HCT116 (cell line): ENCODE results near the gene RXRA. TPM values are rescaled to one million over a fixed set of nuclear protein-coding genes. Genes with fewer than 3 reads are reported as not detected.
"Not testable (repeated sequence)": the region's sequence is repeated elsewhere in the genome, so short reads cannot be mapped to it uniquely, and the experiment has no call there.

Experiments
- ATAC-seq: fragments of 200-7000 bp; cut with Tn5 transposase; 2 replicates; pipeline ENCODE4 v1.9.1; 2020; ENCODE audit warnings: mild to moderate bottlenecking, moderate library complexity
- BruUV-seq: library from RNA; stranded (reverse); fragments of 400-500 nt; replicated peaks from 2 replicates; lab custom pipeline; 2021; lab: Mats Ljungman, UMichigan
- CTCF ChIA-PET: fragments of 300-600 bp; sonication (Branson Sonifier 250); formaldehyde crosslinking; loops from one replicate; lab custom pipeline; 2021; ENCODE audit warnings: antibody characterized with exemption; lab: Charles Lee
- POLR2A ChIA-PET: fragments of 300-600, 350-600 bp; sonication (Branson Sonifier 250); formaldehyde crosslinking; loops from one replicate; lab custom pipeline; 2021; ENCODE audit warnings: antibody characterized with exemption; lab: Charles Lee
- RAD21 ChIA-PET, 2 experiments: fragments of 300-600 bp; sonication (Branson Sonifier 250); formaldehyde crosslinking; loops; one replicate each; lab custom pipeline; 2023; ENCODE audit warnings: low total read pairs in 2 of 2; ENCODE audit not compliant: uncharacterized antibody in 2 of 2, unreplicated experiment in 2 of 2, low non-redundant PET in 1 of 2; lab: Charles Lee
- DNase-seq: peaks from one replicate; pipeline ENCODE4 v3.0.0-alpha.2; 2010; ENCODE audit warnings: low read depth, low spot score
- H2AFZ ChIP-seq: fragments of 200-600 bp; shearing (Covaris generic), sonication (generic); 2 replicates; pipeline ENCODE4 v1.6.1; 2017; ENCODE audit warnings: low read depth, mixed run types, mixed read lengths, antibody characterized with exemption, low read length; ENCODE audit not compliant: poor library complexity, severe bottlenecking
- H3K27ac ChIP-seq: 2 replicates; pipeline ENCODE4 v1.5.1; 2012; ENCODE audit warnings: low read depth, low read length
- H3K27me3 ChIP-seq: fragments of 200-600 bp; sonication (generic); 2 replicates; pipeline ENCODE4 v1.6.1; 2016; ENCODE audit warnings: mixed run types, low read length, mixed read lengths; ENCODE audit not compliant: insufficient read depth
- H3K36me3 ChIP-seq, 2 experiments: fragments of 200-500 bp in 1 of 2; fragments of 200-600 bp in 1 of 2; sonication (Bioruptor generic) in 1 of 2; sonication (generic) in 1 of 2; 2 replicates each; pipeline versions ENCODE4 v1.5.1 to v1.6.1; 2014 to 2016; ENCODE audit warnings: low read length in 2 of 2, inconsistent platforms in 1 of 2, mixed read lengths in 1 of 2, mixed run types in 1 of 2; ENCODE audit not compliant: insufficient read depth in 2 of 2, control insufficient read depth in 1 of 2
- H3K4me1 ChIP-seq, 2 experiments: fragments of 200-600 bp in 1 of 2; sonication (generic) in 1 of 2; 2 replicates each; pipeline versions ENCODE4 v1.5.1 to v1.6.1; 2012 to 2017; ENCODE audit warnings: low read length in 2 of 2, inconsistent platforms in 1 of 2, mild to moderate bottlenecking in 1 of 2, mixed read lengths in 1 of 2, mixed run types in 1 of 2, moderate library complexity in 1 of 2; ENCODE audit not compliant: insufficient read depth in 2 of 2, control insufficient read depth in 1 of 2
- H3K4me2 ChIP-seq: fragments of 200-600 bp; sonication (generic); 2 replicates; pipeline ENCODE4 v1.6.1; 2017; ENCODE audit warnings: mixed run types, low read length, mixed read lengths
- H3K4me3 ChIP-seq, 2 experiments: fragments of 200-600 bp in 1 of 2; sonication (generic) in 1 of 2; replicated peaks in 1 of 2; 2 replicates each; pipeline ENCODE4 v1.5.1; 2011 to 2016; ENCODE audit warnings: low read length in 2 of 2, control low read depth in 1 of 2, low read depth in 1 of 2, mild to moderate bottlenecking in 1 of 2, mixed read lengths in 1 of 2, mixed run types in 1 of 2
- H3K79me2 ChIP-seq: fragments of 200-600 bp; sonication (generic); 2 replicates; pipeline ENCODE4 v1.6.1; 2017; ENCODE audit warnings: mild to moderate bottlenecking, mixed run types, low read length, moderate library complexity, mixed read lengths; ENCODE audit not compliant: insufficient read depth
- H3K9ac ChIP-seq: fragments of 200-600 bp; sonication (generic); 2 replicates; pipeline ENCODE4 v1.6.1; 2016; ENCODE audit warnings: low read length, mixed read lengths
- H3K9me2 ChIP-seq: fragments of 200-600 bp; sonication (generic), shearing (Covaris generic); 2 replicates; pipeline ENCODE4 v1.6.1; 2017; ENCODE audit warnings: mixed run types, mild to moderate bottlenecking, moderate library complexity; ENCODE audit not compliant: insufficient read depth
- H3K9me3 ChIP-seq, 2 experiments: fragments of 200-500 bp in 1 of 2; fragments of 200-600 bp in 1 of 2; sonication (Bioruptor generic) in 1 of 2; sonication (generic) in 1 of 2; 2 replicates each; pipeline ENCODE4 v1.6.1; 2014 to 2017; ENCODE audit warnings: low read length in 2 of 2, mixed read lengths in 2 of 2, inconsistent platforms in 1 of 2, low read depth in 1 of 2, mild to moderate bottlenecking in 1 of 2, mixed run types in 1 of 2, moderate library complexity in 1 of 2; ENCODE audit not compliant: control insufficient read depth in 1 of 2, insufficient read depth in 1 of 2
- H4K20me1 ChIP-seq: fragments of 200-600 bp; sonication (generic), shearing (Covaris generic); 2 replicates; pipeline ENCODE4 v1.6.1; 2017; ENCODE audit warnings: mixed run types, mild to moderate bottlenecking, moderate library complexity; ENCODE audit not compliant: insufficient read depth
- ATF3 ChIP-seq: IDR thresholded peaks from 2 replicates; pipeline ENCODE4 v1.6.1; 2012
- CBX3 ChIP-seq: IDR thresholded peaks from 2 replicates; pipeline ENCODE4 v1.6.1; 2012; ENCODE audit warnings: low read depth
- CTCF ChIP-seq, 3 experiments: fragments of 200-600 bp in 1 of 3; sonication (generic) in 1 of 3; IDR thresholded peaks in 2 of 3; conservative IDR thresholded peaks in 1 of 3; 2 replicates each; pipeline ENCODE4 v1.5.1; 2012 to 2017; ENCODE audit warnings: low read depth in 2 of 3, low read length in 2 of 3, antibody characterized with exemption in 1 of 3, borderline replicate concordance in 1 of 3, control low read depth in 1 of 3, mild to moderate bottlenecking in 1 of 3, mixed read lengths in 1 of 3, mixed run types in 1 of 3, moderate library complexity in 1 of 3; ENCODE audit not compliant: insufficient read depth in 1 of 3
- POLR2A ChIP-seq: IDR thresholded peaks from 2 replicates; pipeline ENCODE4 v1.7.0; 2011; ENCODE audit warnings: borderline replicate concordance; ENCODE audit not compliant: insufficient read depth, insufficient read length; ENCODE audit errors: extremely low read depth
- POLR2AphosphoS5 ChIP-seq: IDR thresholded peaks from 2 replicates; pipeline ENCODE4 v1.6.1; 2011; ENCODE audit warnings: mild to moderate bottlenecking, low read depth, low read length, moderate library complexity
- intact Hi-C: fragments of 100-400 bp; cut with micrococcal nuclease; formaldehyde crosslinking; loops from 2 replicates; pipeline ENCODE4 v1.10.0; 2022
- total RNA-seq: library from RNA; stranded (reverse); gene quantifications from one replicate; pipeline ENCODE4 v1.2.1, GENCODE V29; 2021; ENCODE audit not compliant: unreplicated experiment

RXRA gene
- total RNA-seq, 1 experiment from 2014 or later, result 43.9 TPM

DNA sequence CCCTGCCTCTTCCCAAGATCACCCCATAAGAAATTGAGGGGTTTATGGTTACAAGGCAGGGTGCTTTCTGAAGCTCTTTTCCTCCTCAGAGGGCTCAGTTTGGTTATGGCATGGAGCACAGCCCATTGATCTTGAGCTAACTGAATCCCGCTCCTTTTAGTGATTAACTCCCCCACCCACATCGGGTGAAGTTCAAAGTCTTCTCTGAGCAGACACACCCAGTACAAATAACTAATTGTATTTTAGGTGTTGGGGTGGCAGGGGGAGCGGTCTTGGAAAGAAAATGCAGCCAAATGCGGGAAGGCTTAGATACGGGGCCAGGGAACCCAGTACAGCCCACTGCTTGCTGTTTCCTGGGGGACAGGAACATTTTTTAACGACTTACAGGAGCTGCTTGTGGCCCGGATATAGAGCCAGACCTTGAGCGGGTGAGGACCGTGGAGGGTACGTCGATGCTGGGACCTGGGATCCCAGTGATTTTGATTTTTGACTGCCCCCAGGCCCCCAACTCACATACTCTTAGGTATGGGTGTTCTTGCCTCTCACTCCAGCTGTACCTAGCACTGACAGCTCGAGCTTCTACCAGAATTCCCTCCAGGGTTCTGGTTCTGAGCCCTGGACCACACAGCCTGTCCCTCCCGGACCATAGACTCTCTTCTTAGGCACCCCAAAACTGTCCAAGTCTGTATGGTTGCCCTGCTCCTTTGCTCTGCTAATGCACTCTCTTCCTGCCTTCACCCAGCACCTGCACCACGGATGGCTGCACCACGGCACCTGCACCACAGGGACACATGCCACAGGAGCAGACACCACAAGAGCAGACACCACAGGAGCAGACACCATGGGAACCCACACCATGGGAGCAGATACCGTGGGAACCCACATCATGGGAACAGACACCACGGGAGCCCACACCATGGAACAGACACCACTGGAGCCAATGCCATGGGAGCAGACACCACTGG lies 18.3 kb upstream of the RXRA start:
- TF ChIP-seq POLR2A (no peak), CTCF (IDR thresholded peaks at IDR 0.05 in 2 of 3, conservative IDR thresholded peaks at IDR 0.05 in 1 of 3; ENCODE audit: borderline replicate concordance in 1 of 3, insufficient read depth in 1 of 3, low read depth in 2 of 3, low read length in 2 of 3) (no peak), CBX3 (no peak), ATF3 (no peak), POLR2AphosphoS5 (no peak)
- no peak overlapping the region for H2AFZ ChIP-seq
- no peaks in the 10 kb centered on the region for H3K27me3 ChIP-seq
- H3K9me3 ChIP-seq, result no peaks in the 10 kb centered on the region
- no peaks in the 10 kb centered on the region for H3K9me2 ChIP-seq
- no peak overlapping the region for H3K4me3 ChIP-seq
- H4K20me1 ChIP-seq, result no peaks in the 10 kb centered on the region
- H3K9ac ChIP-seq, result no peak overlapping the region
- H3K27ac ChIP-seq, result no peak overlapping the region
- no peaks in the 10 kb centered on the region for H3K79me2 ChIP-seq
- no peak overlapping the region for H3K4me2 ChIP-seq
- ATAC-seq (no peak), DNase-seq (no peak)
- H3K36me3 ChIP-seq, result no peaks in the 10 kb centered on the region
- POLR2A ChIA-PET, result no interaction called here
- RAD21 ChIA-PET, result no interaction called here
- no TSS peak for BruUV-seq
- no peaks in the 10 kb centered on the region for H3K4me1 ChIP-seq
- intact Hi-C loops, result no loop called here
- CTCF ChIA-PET, result no interaction called here

GRCh38 chr9:134308639-134309220 lies 17.5 kb upstream of the RXRA start:
- CTCF ChIA-PET, RAD21 ChIA-PET, H3K9me3 ChIP-seq, H3K36me3 ChIP-seq, H4K20me1 ChIP-seq, H3K9me2 ChIP-seq, H3K79me2 ChIP-seq, DNase-seq, H3K27ac ChIP-seq, H3K4me1 ChIP-seq, BruUV-seq, ATAC-seq, H2AFZ ChIP-seq, H3K27me3 ChIP-seq, H3K4me3 ChIP-seq, POLR2A ChIA-PET, H3K4me2 ChIP-seq, intact Hi-C loops, H3K9ac ChIP-seq: not testable (repeated sequence)
